ENCODE measurements around the gene DDX21.
"Not testable (repeated sequence)": the region's sequence is repeated elsewhere in the genome, so short reads cannot be mapped to it uniquely, and the experiment has no call there.

Gene DDX21

DNA sequence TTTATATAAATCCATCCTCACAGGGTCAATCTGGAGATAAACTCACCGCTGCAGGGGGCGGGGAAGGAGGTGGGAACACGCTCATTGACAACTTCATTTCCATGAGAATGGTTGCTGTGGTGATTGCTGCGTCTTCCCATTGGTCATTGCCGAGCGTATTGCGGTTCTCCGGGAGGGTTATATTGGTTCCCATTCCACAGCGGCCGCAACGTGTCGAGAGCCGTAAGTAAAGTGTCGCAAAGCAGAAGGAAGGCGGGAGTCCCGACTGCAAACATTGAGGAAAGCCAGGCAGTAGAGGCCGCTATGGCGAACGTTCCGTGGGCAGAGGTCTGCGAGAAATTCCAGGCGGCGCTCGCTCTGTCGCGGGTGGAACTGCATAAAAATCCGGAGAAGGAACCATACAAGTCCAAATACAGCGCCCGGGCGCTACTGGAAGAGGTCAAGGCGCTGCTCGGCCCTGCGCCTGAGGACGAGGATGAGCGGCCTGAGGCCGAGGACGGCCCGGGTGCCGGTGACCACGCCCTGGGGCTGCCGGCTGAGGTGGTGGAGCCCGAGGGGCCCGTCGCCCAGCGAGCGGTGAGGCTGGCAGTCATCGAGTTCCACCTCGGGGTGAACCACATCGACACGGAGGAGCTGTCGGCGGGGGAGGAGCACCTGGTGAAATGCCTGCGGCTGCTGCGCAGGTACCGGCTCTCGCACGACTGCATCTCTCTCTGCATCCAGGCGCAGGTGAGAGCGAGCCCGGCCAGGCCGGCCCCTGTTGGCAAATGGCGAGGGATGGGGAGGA lies 32.8 kb downstream of the DDX21 start, which contains the start of gene KIFBP:
TSS of gene KIFBP (plus strand) at position 274 of the 787 bp plus-strand sequence. CDS start at position 304, 30 bp downstream.
- DNase-seq (ENCODE audit: low read depth) = peak; percentile 96

DNA sequence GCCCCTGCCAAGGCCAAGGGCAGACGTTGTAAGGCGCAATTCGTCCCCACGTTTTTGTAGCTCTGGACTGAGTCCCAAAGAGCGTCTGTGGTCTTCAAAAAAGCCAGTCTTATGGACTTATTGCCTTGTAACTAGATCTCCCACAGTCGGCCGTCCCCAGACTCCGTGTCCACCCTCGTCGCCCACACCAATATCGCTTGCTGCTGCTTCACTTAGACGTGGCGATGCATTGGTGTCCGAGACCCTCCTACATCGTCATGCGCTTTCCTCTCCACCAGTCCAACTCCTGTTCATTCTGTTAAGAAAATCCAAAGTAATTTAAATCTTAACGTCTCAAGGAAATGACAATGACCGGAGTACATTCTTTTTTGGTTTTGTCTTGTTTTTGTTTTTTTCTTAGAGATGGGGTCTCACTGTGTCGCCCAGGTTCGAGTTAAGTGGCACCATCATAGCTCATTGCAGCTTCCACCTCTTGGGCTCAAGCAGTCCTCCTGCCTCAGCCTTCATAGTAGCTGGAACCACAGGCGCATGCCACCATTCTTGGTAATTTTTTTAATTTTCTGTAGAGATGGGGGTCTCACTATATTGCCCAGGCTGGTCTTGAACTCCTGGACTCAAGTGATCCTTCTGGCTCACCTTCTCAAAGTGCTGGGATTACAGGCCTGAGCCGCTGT lies 33.5 kb downstream of the DDX21 start:
- no peak for DNase-seq (ENCODE audit: low read depth)

DNA sequence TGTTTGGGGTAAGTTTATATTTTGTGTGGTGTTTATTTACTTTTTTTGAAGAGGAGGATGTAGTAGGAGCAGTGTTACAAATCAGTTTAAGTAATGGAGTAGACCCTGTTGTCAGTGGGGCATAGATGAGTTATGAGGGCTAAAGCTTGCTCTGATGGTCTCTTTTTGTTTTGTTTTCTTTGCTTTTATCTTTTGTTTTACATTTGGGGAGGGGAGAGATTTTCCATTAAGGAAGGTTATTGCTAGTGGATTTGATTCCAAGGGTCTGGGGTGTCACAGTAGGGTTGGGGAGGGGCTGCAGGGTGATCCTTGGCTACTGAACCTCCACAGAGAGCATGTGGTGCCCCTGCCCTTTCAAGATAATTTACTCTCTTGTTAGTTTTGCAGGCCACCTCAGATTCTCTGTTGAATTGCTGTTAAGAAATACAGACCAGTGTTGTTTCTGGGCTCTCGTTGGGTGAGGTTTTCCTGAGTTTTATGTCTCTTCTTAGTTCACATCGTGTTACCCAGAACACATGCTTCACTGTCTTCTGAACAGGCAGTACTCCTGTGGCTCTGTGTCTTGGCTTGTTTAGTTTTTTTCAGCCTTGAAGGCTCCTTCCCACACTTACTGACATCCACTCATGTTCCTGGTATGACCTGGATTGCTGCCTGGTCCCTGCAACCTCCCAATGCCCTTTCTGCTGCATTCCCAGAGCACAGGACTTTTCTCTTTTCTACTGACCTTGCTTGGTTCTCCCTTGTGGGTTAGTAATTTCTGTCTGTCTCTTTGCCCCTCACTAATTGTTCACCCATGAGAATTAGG lies 36.9 kb downstream of the DDX21 start:
- peak; percentile 90 for DNase-seq (ENCODE audit: low read depth)

DNA sequence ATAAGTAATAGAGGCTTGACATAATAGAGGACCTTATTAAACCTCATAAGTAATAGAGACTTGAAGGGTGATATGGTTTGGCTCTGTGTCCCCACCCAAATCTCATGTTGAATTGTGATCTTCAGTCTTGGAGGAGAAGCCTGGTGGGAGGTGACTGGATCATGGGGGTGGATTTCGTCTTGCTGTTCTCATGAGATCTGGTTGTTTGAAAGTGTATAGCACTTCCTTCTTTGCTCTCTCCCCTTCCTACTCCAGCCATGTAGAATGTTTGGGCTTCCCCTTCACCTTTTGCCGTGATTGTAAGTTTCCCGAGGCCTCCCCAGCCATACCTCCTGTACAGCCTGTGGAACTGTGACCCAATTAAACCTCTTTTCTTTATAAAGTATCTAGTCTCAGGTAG lies 41.2 kb downstream of the DDX21 start:
- DNase-seq (ENCODE audit: low read depth) = no peak

DNA sequence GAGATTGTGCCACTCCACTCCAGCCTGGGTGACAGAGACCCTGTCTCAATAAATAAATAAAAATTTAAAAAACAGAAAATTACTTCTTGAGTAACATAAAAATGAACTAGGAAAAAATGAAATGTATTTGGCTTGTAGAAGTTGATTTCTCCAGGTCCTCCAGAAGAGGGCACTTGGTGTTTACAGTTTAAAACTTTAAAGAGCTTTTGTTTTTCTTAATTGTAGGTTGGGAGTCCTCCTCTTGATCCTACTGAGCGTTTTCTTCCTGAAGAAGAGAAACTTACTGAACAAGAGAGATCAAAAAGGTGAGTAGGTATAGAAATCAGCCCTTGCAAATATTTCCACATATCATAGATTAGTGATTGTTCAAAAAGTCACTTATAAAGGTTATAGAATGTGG lies 48.9 kb downstream of the DDX21 start:
- no peak for DNase-seq (ENCODE audit: low read depth)

DNA sequence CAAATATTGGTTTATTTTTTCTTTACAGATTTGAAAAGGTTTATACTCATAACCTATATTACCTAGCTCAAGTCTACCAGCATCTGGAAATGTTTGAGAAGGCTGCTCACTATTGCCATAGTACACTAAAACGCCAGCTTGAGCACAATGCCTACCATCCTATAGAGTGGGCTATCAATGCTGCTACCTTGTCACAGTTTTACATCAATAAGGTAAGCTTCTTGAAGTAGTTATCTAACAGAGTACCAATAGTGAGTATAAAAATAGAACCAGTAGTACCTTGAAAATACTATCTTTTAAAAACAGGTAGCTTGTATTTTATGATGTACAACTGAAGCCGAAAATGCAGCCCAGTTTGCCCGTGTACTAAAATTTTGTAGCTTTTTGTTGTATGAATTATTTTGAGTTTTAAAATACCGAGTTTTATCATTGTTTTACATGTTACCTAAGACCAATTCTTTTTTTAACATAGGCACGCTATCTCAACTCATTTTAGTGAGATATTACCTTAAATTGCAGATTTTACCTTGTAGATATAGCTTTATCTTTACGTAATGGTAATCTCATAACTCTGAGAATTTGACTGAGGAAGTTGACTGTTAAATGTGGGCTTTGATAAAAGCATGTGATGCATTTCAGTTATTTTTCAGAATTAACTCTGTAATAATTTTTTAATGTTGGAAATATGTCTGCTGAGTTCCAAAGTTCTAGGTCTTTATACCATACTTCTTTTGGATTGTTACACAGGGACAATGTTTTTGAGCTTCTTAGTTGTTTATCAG lies 49.9 kb downstream of the DDX21 start:
- DNase-seq (ENCODE audit: low read depth) = no peak

DNA sequence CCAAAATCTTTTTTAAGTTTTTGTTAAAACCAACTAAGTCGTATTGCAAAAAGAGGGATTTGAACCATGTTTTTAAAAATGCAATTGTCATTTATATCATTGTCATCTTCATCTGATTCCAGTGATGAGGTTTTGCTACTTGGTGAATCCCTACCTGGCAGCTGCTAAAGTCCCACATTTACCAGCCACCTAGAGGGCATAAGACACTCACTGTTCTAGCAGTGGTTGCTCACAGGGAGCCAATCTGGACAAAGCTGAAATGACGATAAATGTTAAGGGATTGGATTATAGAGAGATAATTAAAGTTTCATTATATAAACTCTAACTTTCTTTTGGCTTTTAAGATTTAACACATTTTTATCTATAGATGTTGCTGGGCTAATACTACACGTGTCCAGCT lies 51.3 kb downstream of the DDX21 start:
- no peak for DNase-seq (ENCODE audit: low read depth)

DNA sequence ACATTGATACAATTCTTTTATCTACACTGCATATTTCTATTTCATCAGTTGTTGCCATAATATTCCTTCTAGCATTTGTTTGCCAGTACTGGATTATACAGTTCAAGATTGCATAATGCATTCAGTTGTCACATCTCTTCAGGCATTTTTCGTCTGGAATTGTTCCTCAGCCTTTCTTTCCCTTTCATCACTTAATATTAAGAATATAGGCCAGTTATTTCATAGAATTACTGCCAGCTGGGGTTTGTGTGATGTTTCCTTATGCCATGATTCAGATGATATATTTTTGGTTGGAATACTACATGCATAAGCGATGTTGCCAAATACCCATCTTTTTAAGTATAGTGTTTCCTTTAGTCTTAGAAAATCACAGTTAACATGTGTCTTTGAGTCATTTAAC lies 53.4 kb downstream of the DDX21 start:
- DNase-seq (ENCODE audit: low read depth) = no peak

DNA sequence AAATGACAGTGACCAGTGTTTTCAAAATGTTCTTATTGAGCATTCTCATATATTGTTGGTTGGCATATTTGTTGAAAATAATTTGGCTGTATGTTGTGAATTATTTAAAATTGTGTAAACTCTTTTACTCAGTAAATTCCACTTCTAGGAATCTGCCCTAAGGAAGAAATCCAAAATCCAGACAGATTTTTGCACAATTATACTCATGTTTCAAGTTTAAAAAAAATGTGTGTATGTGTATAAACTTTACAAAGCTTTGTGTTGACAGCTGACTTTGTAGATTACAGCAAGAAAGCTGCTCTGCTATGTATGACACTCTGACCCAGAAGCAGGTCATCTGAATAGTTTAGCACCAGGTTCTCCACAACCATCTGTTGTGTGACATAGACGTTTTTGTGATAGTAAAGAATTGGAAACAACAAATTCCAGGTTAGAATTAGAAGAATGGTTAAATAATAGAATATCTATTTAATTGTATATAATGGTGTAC lies 54.2 kb downstream of the DDX21 start:
- no peak for DNase-seq (ENCODE audit: low read depth)

DNA sequence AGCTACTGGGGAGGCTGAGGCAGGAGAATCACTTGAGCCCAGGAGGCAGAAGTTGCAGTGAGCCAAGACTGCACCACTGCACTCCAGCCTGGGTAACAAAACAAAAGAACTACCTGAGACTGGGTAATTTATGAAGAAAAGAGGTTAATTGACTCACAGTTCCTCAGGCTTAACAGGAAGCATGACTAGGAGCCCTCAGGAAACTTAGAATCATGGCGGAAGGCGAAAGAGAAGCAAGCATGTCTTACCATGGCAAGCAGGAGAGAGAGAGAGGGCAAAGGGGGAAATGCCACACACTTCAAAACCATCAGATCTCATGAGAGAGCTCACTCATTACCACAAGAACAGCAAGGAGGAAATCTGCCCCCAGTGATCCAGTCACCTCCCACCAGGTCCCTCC lies 56.8 kb downstream of the DDX21 start:
- not testable (repeated sequence) for DNase-seq (ENCODE audit: low read depth)

DNA sequence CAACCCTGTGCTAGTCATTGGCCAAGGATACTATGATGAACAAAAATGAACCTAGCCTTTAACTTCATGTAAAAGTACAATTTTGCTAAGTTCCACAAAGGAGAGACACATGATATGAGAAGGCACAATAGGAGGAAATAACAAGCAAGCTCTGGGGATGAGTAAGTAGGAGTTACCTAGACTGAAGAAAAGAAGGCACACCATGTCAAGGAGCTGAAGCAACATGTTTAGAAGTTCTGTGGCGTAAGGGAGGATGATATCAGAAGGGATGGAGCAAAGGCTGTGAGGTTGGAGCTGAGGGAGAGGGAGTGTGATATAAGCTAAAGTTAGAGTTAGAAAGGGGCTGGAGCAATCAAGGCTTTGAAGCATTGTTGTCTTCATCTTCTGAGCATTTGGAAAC lies 58.2 kb downstream of the DDX21 start:
- DNase-seq (ENCODE audit: low read depth) = no peak

DNA sequence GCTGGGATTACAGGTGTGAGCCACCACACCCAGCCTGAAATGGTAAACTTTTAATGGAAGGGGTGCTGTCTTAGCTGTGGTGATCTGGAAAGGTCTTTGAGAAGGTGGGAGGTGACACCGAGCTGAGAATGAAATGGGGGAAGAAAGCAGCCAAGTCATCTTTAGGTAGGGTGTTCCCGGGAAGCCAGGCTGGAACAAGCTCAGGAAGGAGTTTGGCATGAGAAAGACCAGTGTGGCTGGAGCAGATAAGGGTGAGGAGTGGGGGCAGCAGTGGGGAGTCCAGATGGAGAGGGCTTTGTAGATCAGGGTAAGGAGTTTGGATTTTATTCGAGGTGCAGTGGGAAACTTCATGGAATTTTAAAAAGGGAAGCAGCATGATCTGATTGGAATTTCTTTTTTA lies 62.6 kb downstream of the DDX21 start:
- DNase-seq (ENCODE audit: low read depth) = no peak

DNA sequence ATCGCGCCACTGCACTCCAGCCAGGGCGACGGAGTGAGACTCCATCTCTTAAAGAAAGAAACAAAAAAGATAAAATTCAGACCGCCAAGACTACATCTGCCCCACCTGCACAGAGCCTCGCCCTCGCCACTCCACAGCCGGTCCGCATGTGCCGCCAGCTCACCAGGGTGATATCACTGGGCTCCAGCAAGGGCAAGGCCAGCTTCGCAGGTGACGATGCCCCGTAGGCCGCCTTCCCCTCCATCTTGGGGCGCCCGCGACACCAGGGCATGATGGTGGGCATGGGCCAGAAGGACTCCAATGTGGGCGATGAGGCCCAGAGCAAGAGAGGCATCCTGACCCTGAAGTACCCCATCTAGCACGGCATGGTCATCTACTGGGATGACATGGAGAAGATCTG lies 66.6 kb downstream of the DDX21 start:
- no peak for DNase-seq (ENCODE audit: low read depth)

DNA sequence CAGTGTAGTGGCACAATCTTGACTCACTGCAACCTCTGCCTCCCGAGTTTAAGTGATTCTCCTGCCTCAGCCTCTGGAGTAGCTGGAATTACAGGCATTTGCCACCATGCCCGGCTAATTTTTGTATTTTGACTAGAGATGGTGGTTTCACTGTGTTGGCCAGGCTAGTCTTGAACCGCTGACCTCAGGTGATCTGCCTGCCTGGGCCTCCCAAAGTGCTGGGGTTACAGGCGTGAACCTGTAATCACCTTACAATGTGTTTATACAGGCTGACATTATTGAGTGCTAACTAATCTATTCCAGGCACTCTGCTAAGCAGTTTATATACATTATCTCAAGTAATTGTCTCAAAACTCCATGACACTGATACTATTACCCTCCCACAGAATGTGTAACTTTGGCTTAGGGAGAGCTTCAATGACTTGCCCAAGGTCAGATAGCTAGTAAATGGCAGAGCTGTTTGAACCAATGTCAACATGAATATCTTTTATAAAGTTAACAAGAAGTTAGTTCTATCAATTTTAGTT lies 69.5 kb downstream of the DDX21 start:
- no peak for DNase-seq (ENCODE audit: low read depth)

DNA sequence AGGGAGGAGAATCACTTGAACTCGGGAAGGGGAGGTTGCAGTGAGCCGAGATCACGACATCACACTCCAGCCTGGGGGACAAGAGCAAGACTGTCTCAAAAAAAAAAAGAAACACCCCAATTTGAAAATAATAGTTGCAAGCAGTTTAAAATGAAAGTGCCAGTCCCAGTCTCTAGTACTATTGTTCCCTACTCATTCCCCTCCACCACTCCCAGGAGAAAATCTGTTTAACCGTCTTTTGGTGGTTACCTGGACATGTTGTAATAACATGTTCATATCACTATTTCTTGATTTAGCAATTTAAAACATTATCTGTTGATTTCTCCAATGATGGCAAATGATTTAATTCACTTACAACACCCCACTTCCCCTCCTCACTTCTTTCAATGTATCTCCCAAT lies 77.3 kb downstream of the DDX21 start:
- DNase-seq (ENCODE audit: low read depth) = no peak

All from GM04504 (cell line).